ENCODE data around the gene PXN.

DNA sequence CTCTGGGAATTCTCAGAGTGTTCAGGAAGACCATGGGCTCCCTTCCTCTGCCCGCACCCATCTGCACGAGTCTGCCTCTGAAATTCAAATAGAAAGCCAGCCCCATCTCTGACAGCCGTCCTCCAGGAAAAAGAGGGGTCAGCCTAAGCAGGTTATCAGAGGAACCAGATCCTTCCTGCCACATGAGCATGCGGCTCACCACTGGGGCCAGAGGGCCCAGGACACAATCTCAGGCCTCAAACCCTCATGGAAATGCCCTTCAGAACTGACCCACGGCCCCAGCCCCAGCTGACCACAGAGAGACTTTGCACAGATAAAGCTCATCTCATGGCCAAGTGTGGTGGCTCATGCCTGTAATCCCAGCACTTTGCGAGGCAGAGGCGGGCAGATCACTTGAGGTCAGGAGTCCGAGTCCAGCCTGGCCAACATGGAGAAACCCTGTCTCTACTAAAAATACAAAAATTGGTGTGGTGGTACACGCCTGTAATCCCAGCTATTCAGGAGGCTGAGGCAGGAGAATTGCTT is 23.2 kb downstream of the PXN start:
- TF ChIP-seq CTCF (IDR thresholded peaks at IDR 0.05), result no peak
- no peak for TF ChIP-seq ZFX (IDR thresholded peaks at IDR 0.05; ENCODE audit: borderline replicate concordance)
